GM12892 (cell line): Measurements from ENCODE around the gene ADGRA3.

Experiments
- POLR2A ChIP-seq: IDR thresholded peaks from 2 replicates; pipeline ENCODE4 v1.6.1; 2011; ENCODE audit warnings: low read depth, low read length, control low read depth
- POLR2AphosphoS5 ChIP-seq: IDR thresholded peaks from 2 replicates; pipeline ENCODE4 v1.6.1; 2011; ENCODE audit warnings: low read depth, low read length, control low read depth
- TAF1 ChIP-seq: IDR thresholded peaks from 2 replicates; pipeline ENCODE4 v1.6.1; 2011; ENCODE audit warnings: low read depth, mild to moderate bottlenecking, control low read depth, low read length, borderline replicate concordance

- no peak for TF ChIP-seq POLR2AphosphoS5
- TF ChIP-seq POLR2A = no peak
- TF ChIP-seq TAF1 = no peak
Measured at GRCh38 chr4:22465996-22466395, 49.9 kb downstream of the ADGRA3 start.
